Right lobe of liver (tissue), 6 donors: ENCODE results near the gene GALNT11. TPM values are rescaled to one million over a fixed set of nuclear protein-coding genes. Genes with fewer than 3 reads are reported as not detected.

Experiments used
- ATAC-seq, 4 donors: fragments of 200-7000 bp; cut with Tn5 transposase; one replicate each; pipeline ENCODE4 v1.9.1; 2020; ENCODE audit warnings: mild to moderate bottlenecking in 4 of 4, moderate library complexity in 4 of 4
- DNase-seq, 3 donors: peaks; one replicate each; pipeline ENCODE4 v3.0.0-alpha.2; 2020
- H3K27ac ChIP-seq, 3 donors: fragments of 200-600 bp; one replicate each; pipeline ENCODE4 v1.8.0; 2022
- H3K27me3 ChIP-seq, 2 donors: fragments of 200-600 bp; one replicate each; pipeline ENCODE4 v1.8.0; 2022
- H3K36me3 ChIP-seq, 4 donors: fragments of 200-600 bp; sonication (generic) in 1 of 4; one replicate each; pipeline versions ENCODE4 v1.5.1 to v1.8.0; 2017 to 2022; ENCODE audit warnings: control low read depth in 1 of 4
- H3K4me1 ChIP-seq, 4 donors: fragments of 200-600 bp; sonication (generic) in 1 of 4; one replicate each; pipeline versions ENCODE4 v1.5.1 to v1.8.0; 2017 to 2022; ENCODE audit warnings: control low read depth in 1 of 4
- H3K4me3 ChIP-seq, 3 donors: fragments of 200-600 bp; one replicate each; pipeline ENCODE4 v1.8.0; 2022
- H3K9me3 ChIP-seq, 4 donors: fragments of 200-600 bp; sonication (generic) in 1 of 4; one replicate each; pipeline versions ENCODE4 v1.5.1 to v1.8.0; 2017 to 2022; ENCODE audit warnings: control low read depth in 1 of 4
- POLR2A ChIP-seq: fragments of 450-650 bp; IDR thresholded peaks from one replicate; pipeline ENCODE4 v1.6.1; 2017; ENCODE audit warnings: antibody characterized with exemption, mild to moderate bottlenecking
- WGBS: methylation state at CpG from one replicate; pipeline ENCODE4 v1.1.6; 2018; ENCODE audit warnings: low coverage, low lambda C conversion rate; ENCODE audit not compliant: insufficient coverage; ENCODE audit errors: missing lambda C conversion rate; 5-methylcytosine and 5-hydroxymethylcytosine counted together
- intact Hi-C, 2 donors: fragments of 100-400 bp; cut with DNase I; formaldehyde crosslinking; loops; one replicate each; pipeline versions ENCODE4 v1.11.2 to v1.14.1; 2022
- total RNA-seq, 6 experiments: library from RNA; depleted of rRNA in 2 of 6; stranded (reverse); fragments of >200 nt in 2 of 6; fragmentation: NEBNext Ultra II Directional in 3 of 6; extraction: Animal tissue kit (Norgen Biotek cat#: 25700) in 3 of 6; gene quantifications; one replicate each; pipeline versions ENCODE4 v1.1.0 to v1.2.4, GENCODE V29; 2016 to 2023
- TF ChIP-seq, protein P1 (sequence below), 4 donors: fragments of 200-600 bp in 3 of 4; fragments of 450-650 bp in 1 of 4; IDR thresholded peaks; one replicate each; pipeline versions ENCODE4 v1.5.1 to v1.8.0; 2016 to 2022; ENCODE audit warnings: antibody characterized with exemption in 4 of 4, mild to moderate bottlenecking in 2 of 4
- donor health status: DM: no; HTN: yes; CAD: no.
- donor health status: DM: no; HTN: no; CAD: no.
- donor health status: DM: no; HTN: no; CAD: no.
- donor health status: DM: no; HTN: yes; CAD: no.
- donor health status: DM: no; HTN: yes; CAD: no.

Gene GALNT11
- total RNA-seq, 6 experiments from 2014 or later, result 12.0 to 21.7 (median 14.7) TPM

DNA sequence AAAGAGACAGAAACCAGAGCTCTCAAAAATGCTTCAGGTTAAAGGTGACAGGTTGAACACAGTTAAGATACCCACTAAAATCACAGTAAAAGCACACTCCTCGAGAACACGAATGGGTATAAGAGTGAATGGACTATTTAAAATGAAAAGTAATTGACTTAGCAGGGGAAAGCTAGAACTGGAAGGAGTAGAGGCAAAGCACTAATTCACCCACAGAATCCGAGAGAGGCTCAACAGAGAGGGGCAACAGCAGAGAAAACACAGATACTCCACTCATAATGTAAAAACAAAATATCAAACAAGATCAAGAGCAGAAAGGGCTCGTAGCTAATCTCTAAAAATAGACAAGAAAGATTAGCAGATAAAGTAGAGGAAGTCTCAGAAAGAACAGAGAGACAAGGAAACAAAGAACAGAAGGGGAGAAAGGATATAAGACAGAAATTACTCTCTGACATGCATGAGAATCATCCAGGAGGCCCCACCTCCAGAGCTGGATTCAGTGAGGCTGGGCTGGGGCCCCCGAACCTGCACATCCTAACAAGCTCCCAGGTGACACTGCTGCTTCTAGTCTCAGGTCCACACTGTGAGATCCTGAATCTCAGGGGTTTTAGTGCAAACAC lies 117.6 kb downstream of the GALNT11 start:
- H3K27me3 ChIP-seq, result no peaks in the 10 kb centered on the region
- TF ChIP-seq, protein P1, sequence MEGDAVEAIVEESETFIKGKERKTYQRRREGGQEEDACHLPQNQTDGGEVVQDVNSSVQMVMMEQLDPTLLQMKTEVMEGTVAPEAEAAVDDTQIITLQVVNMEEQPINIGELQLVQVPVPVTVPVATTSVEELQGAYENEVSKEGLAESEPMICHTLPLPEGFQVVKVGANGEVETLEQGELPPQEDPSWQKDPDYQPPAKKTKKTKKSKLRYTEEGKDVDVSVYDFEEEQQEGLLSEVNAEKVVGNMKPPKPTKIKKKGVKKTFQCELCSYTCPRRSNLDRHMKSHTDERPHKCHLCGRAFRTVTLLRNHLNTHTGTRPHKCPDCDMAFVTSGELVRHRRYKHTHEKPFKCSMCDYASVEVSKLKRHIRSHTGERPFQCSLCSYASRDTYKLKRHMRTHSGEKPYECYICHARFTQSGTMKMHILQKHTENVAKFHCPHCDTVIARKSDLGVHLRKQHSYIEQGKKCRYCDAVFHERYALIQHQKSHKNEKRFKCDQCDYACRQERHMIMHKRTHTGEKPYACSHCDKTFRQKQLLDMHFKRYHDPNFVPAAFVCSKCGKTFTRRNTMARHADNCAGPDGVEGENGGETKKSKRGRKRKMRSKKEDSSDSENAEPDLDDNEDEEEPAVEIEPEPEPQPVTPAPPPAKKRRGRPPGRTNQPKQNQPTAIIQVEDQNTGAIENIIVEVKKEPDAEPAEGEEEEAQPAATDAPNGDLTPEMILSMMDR (IDR thresholded peaks at IDR 0.05), result no peak
- TF ChIP-seq POLR2A, result no peak
- peaks cover 4 to 68% (median 26%) of the 10 kb centered on the region in 4 donors for H3K36me3 ChIP-seq
- H3K27ac ChIP-seq, result no peak overlapping the region
- no peaks in the 10 kb centered on the region for H3K9me3 ChIP-seq
- peaks cover 0 to 9% (median 3%) of the 10 kb centered on the region in 4 donors for H3K4me1 ChIP-seq
- DNase-seq (no peak), ATAC-seq (no peak)
- 61% methylated on average over 5 of the region's 5 CpGs for WGBS
- H3K4me3 ChIP-seq, result no peak overlapping the region
- intact Hi-C loops, result no loop called here

DNA sequence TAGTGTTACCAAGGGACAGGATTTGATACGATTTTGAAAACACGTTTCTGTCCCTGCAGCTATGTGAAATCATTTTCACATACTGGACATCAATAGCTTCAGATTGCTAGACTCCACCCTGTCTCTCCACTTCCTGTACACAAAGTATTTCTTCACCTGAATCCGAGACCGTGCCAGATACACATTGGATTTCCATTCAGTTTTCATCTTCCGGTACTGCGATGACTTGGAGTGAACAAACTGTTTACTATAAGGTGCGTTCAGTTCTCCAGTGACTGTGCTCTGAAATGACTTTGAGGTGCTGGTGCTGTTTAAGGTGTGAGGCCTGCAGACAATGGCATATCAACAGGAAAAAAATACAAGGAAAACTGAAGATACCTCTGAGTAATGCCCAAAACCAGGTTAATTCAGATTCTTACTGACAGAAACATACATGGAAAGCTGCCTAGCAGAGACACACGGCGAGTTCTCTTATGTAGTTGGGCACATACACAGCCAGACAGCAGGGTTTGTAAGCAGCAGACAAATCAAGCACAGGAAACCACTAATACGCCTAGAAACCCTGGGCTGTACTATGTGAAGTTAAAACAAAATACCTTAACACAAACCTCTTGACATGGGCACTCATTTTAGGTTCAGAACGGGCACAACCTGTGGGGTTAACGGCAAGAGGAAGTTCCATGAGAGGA lies 119.2 kb downstream of the GALNT11 start:
- intact Hi-C loops, result no loop called here
- Histone ChIP-seq H3K4me3 (no peak overlapping the region), H3K4me1 (peaks cover 0 to 9% (median 3%) of the 10 kb centered on the region in 4 donors), H3K27ac (no peak overlapping the region), H3K9me3 (no peaks in the 10 kb centered on the region), H3K27me3 (no peaks in the 10 kb centered on the region), H3K36me3 (peaks cover 10 to 68% (median 20%) of the 10 kb centered on the region in 4 donors)
- WGBS, result 70% methylated on average over 12 of the region's 12 CpGs
- ATAC-seq, result peak in 1 of 4 donors; percentile 24
- no peak for DNase-seq
- TF ChIP-seq, protein P1 (IDR thresholded peaks at IDR 0.05), result no peak
- TF ChIP-seq POLR2A, result no peak

DNA sequence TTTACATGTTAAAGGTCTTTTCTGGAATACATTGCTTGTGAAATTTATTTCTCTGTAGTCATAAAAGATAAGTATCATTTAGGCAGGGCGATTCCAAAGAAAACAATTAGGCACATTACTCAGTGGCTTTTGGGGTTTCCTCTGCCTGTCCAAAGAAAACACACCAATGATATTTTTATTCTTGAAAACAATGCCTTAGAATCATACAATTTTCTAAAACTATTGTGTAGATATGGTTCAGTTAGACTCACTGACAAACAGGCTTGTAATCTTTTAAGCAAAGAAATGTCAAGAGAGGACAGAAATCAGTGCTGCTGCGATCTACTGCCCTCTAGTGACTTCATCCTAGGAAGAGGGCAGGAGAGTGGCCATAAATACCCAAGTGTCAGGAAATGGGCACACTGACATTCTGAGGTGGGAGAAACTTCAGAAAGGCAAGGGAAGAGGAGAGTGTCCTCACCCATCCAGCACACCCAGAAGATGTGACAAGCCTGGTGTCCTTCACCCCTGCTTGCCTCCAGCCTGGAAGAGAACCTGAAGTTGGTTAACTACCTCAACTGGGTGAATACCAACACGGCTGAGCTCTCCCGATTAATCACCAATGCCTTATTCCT lies 120.5 kb downstream of the GALNT11 start:
- TF ChIP-seq, protein P1 (IDR thresholded peaks at IDR 0.05), result peak; percentile 41 to 74 (median 64)
- no peak for TF ChIP-seq POLR2A
- intact Hi-C loops, result no loop called here
- H3K4me1 ChIP-seq, result no peaks in the 10 kb centered on the region
- H3K27ac ChIP-seq, result no peak overlapping the region
- DNase-seq, result no peak
- WGBS, result 65% methylated on average over 4 of the region's 4 CpGs
- peak; percentile 82 to 91 (median 87) for ATAC-seq
- no peaks in the 10 kb centered on the region for H3K27me3 ChIP-seq
- peaks cover 10 to 80% (median 28%) of the 10 kb centered on the region in 4 donors for H3K36me3 ChIP-seq
- H3K9me3 ChIP-seq, result no peaks in the 10 kb centered on the region
- no peak overlapping the region for H3K4me3 ChIP-seq

DNA sequence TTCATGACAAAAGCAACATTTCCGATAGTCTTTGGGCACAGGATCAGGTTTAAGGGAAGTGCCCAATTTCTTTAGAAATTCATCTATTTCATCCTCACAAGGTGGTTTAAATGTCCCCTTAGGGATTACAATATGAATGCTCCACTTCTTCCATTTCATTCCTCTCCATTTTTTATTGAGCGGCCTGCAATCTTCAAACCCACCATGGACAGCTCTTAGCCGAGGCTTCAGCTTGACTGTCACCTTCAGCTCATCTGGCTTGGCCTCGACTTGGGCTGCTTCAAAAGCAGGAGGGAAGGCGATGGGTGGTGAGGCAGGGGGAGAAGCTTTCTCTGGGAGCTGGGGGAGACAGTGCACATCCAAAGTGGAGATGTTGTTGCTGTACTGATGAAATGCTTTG lies 123.2 kb downstream of the GALNT11 start:
- Histone ChIP-seq H3K4me3 (no peak overlapping the region), H3K36me3 (peaks cover 16 to 94% (median 36%) of the 10 kb centered on the region in 4 donors), H3K27me3 (no peaks in the 10 kb centered on the region), H3K4me1 (no peaks in the 10 kb centered on the region), H3K9me3 (no peaks in the 10 kb centered on the region), H3K27ac (no peak overlapping the region)
- no peak for DNase-seq
- TF ChIP-seq, protein P1 (IDR thresholded peaks at IDR 0.05), result no peak
- TF ChIP-seq POLR2A, result no peak
- intact Hi-C loops, result no loop called here
- 81% methylated on average over 3 of the region's 5 CpGs for WGBS
- ATAC-seq, result no peak
